ENCODE measurements around the gene RNF212B.

DNA sequence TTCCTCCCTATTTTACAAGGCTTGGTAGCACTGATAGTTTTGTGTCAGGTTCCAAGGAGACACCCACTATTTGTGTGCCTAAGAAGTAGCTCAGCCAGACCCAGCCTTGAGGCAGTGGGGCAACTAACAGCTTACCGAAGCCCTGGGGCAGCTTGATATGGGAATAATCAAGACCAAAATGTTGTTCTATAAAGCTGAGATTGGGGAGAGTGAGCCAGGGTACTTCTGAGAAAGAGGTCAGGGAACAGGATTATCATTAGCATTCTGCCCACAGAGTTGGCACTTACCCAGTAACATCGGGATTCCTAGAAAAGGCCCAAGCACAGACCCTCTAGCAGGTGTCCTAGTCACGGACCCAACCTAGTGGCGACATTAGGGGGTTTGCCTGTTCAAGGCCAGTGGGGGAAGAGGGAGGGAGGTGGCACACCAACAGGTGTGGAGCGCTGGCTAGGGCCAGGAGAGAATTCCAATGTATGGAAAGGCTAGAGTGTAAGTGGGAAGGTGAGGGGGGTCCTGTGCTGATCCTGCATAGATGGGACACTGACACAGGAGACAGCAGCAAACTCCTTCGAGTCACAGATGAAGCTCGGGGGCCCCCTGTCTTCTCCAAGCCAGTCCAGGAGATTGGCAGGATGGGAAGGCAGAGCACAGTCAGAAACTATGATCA is 60.0 kb downstream of the RNF212B start:
- TF ChIP-seq, protein P1, sequence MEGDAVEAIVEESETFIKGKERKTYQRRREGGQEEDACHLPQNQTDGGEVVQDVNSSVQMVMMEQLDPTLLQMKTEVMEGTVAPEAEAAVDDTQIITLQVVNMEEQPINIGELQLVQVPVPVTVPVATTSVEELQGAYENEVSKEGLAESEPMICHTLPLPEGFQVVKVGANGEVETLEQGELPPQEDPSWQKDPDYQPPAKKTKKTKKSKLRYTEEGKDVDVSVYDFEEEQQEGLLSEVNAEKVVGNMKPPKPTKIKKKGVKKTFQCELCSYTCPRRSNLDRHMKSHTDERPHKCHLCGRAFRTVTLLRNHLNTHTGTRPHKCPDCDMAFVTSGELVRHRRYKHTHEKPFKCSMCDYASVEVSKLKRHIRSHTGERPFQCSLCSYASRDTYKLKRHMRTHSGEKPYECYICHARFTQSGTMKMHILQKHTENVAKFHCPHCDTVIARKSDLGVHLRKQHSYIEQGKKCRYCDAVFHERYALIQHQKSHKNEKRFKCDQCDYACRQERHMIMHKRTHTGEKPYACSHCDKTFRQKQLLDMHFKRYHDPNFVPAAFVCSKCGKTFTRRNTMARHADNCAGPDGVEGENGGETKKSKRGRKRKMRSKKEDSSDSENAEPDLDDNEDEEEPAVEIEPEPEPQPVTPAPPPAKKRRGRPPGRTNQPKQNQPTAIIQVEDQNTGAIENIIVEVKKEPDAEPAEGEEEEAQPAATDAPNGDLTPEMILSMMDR (IDR thresholded peaks at IDR 0.05): no peak
- TF ChIP-seq, protein P2, sequence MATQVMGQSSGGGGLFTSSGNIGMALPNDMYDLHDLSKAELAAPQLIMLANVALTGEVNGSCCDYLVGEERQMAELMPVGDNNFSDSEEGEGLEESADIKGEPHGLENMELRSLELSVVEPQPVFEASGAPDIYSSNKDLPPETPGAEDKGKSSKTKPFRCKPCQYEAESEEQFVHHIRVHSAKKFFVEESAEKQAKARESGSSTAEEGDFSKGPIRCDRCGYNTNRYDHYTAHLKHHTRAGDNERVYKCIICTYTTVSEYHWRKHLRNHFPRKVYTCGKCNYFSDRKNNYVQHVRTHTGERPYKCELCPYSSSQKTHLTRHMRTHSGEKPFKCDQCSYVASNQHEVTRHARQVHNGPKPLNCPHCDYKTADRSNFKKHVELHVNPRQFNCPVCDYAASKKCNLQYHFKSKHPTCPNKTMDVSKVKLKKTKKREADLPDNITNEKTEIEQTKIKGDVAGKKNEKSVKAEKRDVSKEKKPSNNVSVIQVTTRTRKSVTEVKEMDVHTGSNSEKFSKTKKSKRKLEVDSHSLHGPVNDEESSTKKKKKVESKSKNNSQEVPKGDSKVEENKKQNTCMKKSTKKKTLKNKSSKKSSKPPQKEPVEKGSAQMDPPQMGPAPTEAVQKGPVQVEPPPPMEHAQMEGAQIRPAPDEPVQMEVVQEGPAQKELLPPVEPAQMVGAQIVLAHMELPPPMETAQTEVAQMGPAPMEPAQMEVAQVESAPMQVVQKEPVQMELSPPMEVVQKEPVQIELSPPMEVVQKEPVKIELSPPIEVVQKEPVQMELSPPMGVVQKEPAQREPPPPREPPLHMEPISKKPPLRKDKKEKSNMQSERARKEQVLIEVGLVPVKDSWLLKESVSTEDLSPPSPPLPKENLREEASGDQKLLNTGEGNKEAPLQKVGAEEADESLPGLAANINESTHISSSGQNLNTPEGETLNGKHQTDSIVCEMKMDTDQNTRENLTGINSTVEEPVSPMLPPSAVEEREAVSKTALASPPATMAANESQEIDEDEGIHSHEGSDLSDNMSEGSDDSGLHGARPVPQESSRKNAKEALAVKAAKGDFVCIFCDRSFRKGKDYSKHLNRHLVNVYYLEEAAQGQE (IDR thresholded peaks at IDR 0.05; ENCODE audit: insufficient read depth in 1 of 2, low read depth in 2 of 2, low read length in 1 of 2): no peak

Measured in Panc1 (cell line).